NAMALWA (cell line): ENCODE data around the gene EML3.
"Not testable (repeated sequence)": the region's sequence is repeated elsewhere in the genome, so short reads cannot be mapped to it uniquely, and the experiment has no call there.

Experiments
- DNase-seq: peaks from one replicate; pipeline ENCODE4 v3.0.0-alpha.2; 2015; ENCODE audit warnings: low spot score

Gene EML3

DNA sequence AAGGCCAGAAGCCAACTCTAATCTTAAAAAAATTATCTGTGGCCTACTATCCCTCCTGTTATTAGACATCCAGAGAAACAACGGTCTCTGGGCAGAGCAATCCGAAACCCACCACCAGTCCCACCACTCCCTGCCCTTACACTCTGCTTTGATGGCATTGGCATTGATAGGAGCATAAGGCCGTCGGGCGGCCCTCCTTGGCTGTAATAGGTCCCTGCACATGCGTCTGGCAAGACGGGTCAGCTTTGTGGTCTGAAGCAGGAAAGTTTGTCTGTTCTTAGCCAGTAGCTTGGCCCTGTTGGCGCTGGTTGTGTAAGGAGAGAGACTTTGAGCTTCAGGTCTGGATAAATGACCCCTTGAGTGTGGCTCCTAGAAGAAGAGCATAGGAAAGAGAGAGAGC, 17.5 kb downstream of the EML3 start:
- no peak for DNase-seq

GRCh38 chr11:62593434-62594044, 19.0 kb downstream of the EML3 start:
- peak; percentile 86 for DNase-seq

DNA sequence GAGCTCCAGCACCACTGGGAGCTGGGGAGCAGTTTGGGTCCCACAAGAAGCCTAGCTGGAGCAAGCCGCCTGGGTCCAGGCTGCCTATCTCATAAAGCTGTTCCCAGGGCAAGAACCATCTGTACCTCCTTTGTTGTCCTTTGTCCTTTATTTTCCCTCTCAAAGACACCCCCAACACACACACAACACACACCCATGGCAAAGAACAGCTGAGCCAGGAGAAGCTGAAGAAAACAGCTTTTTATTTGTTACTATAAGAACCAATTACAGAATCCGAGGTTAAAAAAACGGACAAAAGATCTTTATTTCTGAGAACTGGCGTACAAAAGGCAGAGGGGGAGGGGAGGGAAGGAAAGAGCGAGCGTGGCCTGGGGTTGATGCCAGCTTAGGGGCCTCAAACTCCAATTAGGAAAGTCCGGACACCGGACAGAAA, 19.6 kb downstream of the EML3 start:
- no peak for DNase-seq

DNA sequence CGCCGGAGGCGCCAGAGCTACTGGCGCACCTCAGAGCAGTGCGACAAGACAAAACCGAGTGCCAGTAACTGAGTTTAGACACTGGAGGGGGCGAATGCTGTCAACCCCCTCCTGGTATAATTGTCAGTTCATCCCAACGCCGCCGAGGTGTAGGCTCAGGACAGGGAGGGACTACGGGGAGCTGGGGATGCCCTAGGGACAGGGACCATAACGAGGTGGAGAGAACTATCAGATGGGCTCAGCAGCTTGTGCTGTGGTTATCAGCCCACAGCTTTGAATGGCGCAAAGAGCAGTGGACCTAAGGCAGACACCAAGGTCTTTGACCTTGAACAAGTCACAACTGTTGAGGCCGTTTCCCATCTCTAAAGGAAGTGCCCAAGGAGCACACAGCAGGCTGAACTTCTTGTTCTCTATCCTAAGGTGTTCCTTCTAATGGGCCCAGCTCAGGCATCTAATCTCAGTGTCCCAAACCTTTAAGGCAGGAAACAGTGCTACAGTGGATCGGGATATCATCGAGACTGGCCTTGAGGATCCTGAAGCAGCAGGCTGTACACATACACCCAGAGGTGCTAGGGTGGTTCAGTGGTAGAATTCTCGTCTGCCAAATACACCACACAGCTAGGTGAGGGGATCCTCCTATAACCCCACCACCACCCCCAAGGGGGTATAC, 20.3 kb downstream of the EML3 start:
- DNase-seq: no peak

GRCh38 chr11:62591448-62592145, 21.0 kb downstream of the EML3 start, which contains the start of gene TUT1:
Gene TUT1 (minus strand): TSS chr11:62591523. CDS start chr11:62591485, 38 bp downstream.
- peak; percentile 99 for DNase-seq

GRCh38 chr11:62588966-62589637, 23.5 kb downstream of the EML3 start:
- peak; percentile 68 for DNase-seq

DNA sequence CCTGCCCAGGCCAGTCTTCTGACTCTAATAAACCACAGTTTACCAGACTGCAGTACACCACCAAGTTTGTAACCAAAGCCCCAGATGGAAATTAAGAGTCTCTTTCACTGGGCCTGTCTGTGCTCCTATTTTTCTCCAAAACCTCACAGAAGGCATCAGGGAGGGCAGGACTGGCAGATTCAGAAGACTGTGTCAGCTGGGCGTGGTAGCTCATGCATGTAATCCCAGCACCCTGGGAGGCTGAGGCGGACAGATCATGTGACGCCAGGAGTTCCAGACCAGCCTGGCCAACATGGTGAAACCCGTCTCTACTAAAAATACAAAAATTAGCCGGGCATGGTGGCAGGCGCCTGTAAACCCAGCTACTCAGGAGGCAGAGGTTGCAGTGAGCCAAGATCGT, 27.2 kb downstream of the EML3 start:
- not testable (repeated sequence) for DNase-seq

DNA sequence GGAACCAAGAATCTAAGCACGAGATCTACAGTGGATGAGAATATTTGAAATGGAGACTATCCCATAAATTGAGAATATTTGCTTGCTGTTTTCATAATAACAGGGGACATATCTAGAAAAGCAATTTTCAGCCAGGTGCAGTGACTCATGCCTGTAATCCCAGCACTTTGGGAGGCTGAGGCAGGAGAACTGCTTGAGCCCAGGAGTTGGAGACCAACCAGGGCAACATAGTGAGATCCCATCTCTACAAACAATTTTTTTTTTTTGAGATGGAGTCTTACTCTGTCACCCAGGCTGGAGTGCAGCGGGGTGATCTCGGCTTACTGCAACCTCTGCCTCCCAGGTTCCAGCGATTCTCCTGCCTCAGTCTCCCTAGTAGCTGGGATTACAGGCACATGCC, 30.8 kb downstream of the EML3 start:
- DNase-seq: not testable (repeated sequence)

GRCh38 chr11:62580959-62581715, 31.4 kb downstream of the EML3 start:
- DNase-seq: no peak

- no peak for DNase-seq
Observed at GRCh38 chr11:62579252-62579651, 33.3 kb downstream of the EML3 start.

DNA sequence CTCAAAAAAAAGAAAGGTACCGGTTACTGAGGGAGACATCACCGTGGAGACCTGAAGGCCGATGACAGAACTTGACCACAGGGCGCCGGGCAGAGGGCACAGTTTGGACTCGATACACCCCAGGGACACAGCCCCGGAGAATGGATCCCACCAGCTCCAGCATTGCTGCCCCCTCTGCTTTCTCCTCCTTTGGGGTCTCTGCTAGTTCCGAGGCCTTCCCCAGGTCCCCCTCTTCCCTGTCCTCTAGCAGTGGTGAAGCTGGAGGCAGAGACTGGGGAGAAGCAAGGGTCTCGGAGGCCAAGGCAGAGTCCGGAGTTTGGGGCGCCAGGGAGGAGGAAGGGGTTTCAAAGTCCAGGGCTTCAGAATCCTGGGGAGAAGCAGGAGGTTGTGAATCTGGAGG, 34.0 kb downstream of the EML3 start:
- no peak for DNase-seq

DNA sequence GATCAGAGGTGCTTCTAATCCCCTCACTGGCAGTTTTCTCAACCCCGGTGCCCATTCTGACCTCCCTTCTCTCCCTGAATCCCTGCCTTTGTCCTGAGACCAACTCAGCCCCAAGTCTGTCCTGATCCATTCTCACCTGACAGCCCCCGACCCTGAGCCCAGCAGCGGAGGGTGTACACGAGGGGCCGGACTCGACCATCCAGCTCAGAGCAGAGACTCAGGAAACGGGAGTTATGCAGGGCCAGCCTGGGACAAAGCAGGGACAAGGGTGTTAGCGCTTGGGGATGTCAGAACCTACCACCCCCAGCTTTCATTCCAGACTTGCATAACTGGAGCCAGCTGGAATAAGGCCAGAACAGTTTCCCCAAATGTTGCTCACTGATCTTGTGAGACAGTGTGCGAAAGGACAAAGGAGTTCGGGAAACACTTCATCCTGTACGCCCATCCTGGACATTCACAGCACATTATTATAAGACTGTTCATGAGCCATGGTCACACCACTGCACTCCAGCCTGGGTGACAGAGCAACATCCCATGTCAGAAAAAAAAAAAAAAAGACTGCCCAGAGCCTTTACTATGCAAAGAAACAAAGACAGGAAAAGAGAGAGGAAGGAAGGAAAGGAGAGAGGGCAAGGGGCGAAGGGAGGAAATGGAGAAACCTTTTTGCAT, 35.4 kb downstream of the EML3 start:
- DNase-seq: no peak

DNA sequence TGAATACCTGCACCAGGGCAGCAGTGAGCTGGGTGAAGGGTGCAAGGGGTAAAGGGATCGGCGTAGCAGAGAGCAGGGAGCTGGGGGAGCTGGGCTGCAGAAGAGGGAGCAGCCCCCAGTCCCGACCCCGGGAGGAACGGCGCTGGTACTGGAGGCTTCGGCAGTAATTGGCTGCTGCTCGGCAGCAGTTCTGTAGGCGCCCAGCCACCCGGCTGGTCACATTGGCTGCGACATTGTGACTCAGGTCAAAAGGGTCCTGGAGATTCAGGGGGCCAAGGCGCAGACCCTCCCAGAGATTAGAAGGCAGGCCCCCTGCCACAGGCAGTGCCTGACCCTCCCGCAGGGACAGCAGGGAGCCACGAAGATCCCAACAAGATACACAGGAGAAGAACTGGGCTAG, 36.7 kb downstream of the EML3 start:
- DNase-seq: no peak

DNA sequence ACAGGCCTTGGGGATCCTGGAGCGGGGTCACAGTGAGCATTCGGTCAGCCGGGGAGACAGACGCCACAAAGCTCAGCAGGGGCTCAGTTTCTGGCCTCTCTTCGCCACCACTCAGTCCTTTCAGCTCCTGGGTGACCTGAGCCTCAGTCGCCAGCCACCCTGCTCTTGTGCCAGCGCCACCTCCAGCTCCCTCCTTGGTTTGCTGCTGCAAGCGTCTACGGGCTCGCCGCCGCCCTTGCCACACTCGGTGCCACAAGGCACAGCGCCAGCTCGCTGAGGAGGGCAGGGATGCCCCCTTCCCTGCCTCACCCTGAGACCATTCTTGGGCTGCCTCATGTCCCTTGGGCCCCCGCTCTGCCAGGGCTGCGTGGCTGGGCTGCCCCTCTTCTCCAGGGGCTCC, 37.4 kb downstream of the EML3 start:
- DNase-seq: no peak

GRCh38 chr11:62574363-62575071, 38.1 kb downstream of the EML3 start:
- peak; percentile 41 for DNase-seq

- peak; percentile 100 for DNase-seq
Observed at GRCh38 chr11:62573592-62574362, 38.8 kb downstream of the EML3 start, which contains the start of gene EEF1G. Gene EEF1G (minus strand): TSS chr11:62573891. CDS start chr11:62573842, 49 bp downstream.

DNA sequence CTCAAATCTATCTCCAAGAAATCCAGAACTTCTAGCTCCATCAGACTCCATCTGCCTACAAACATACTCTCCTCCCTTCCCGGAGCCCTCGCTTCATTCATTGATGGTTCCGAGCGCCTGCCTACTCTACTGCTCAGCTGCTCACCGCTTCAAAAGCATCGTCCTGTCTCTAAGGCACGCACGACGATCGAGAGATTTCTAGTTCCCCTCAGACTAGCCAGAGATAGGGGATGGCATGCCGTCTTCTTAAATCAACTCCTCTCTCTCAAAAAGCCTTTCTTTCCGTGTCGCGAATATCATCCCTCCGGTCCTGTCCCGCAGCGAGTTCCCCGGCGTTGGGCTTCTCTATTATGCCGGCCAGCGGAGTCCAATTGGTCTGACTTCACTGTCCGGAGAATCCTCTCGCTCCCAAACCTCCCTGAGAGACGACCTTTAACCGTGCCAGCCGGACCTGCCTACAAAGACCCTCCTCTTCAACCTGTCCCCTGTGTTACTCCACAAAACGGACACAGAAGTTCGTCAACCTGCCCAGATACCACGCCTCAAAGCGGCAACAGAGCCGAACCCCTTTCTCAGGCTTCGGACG, 39.5 kb downstream of the EML3 start:
- peak; percentile 53 for DNase-seq

GRCh38 chr11:62572431-62572830, 40.1 kb downstream of the EML3 start:
- no peak for DNase-seq

DNA sequence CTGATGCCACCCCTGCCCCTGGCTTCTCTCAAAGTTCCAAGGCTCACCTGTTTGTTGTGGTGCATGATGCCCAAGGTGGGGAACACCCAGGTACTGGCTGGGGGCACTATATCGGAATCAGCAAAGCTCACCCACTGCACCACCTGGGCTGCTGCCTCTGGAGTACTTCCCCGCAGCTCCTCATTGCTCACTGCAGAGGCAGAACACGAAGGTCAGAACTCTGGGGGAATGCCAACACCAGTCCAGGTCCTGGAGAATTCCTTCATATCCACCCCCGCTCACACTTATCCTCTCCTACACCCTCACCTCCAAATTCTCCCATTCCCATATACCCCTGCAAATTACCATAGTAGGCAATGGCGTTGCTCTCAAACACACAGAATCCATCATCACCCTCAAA, 41.1 kb downstream of the EML3 start:
- DNase-seq: not testable (repeated sequence)
